Germinal center (tissue), 1 donor: ENCODE results near the gene PSMC2.

Experiments used
- DNase-seq: peaks from one replicate; pipeline ENCODE4 v3.0.0; 2012; ENCODE audit warnings: mixed read lengths, low spot score

The PSMC2 gene

DNA sequence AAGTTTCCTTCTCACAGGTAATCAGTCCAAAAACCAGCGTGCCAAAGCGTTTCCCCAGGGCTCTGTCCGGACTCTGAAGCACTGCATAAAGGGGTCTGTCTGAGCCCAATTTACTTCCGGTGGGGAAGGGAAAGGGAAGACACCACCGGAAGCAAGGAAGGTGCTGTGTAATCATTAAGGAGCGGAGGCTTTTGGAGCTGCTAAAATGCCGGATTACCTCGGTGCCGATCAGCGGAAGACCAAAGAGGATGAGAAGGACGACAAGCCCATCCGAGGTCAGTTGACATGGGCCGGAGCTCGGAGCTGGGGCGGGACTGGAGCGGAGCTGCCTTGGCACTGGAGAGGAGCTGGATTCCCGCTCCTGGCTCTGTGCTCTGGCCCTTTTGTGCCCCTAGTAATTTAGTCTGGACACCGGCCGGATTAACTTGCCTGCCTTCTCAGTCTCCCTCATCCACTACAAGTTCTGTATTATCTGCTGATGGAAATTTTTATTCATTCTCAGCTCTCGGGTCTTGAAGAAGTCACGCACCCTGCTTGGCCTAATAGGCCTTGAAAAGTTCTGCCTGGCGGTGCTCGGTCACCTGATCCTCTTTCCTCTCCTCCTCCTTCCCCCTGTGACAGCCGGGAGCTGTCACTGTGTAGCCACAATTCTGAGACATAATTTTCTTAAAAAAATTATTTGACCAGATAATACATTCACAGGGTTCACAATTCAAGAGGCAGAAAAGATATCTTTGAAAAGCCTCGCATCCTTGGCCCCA lies at the start of gene PSMC2:
PSMC2 (plus strand) TSS at position 137 of the 761 bp plus-strand sequence; CDS start at position 206, 69 bp downstream.
- peak; percentile 75 for DNase-seq

GRCh38 chr7:103297837-103298179 lies 49.6 kb upstream of the PSMC2 start:
- no peak for DNase-seq

DNA sequence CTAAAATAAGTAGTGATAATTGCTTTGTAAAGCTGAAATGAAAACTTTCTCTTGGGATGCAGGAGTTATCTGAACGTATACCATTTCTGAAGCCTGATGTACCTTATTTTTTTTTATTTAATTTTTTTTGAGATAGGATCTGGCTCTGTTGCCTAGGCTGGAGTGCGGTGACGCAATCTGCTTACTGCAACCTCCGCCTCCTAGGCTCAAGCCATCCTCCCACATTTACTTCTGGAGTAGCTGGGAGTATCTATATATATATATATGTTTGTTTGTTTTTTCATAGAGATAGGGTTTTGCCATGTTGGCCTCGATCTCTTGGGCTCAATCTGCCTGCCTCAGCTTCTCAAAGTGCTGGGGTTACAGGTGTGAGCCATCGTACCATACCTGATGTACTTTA lies 47.8 kb upstream of the PSMC2 start:
- DNase-seq = no peak

- no peak for DNase-seq
Observed at GRCh38 chr7:103301441-103301840, 46.0 kb upstream of the PSMC2 start.

DNA sequence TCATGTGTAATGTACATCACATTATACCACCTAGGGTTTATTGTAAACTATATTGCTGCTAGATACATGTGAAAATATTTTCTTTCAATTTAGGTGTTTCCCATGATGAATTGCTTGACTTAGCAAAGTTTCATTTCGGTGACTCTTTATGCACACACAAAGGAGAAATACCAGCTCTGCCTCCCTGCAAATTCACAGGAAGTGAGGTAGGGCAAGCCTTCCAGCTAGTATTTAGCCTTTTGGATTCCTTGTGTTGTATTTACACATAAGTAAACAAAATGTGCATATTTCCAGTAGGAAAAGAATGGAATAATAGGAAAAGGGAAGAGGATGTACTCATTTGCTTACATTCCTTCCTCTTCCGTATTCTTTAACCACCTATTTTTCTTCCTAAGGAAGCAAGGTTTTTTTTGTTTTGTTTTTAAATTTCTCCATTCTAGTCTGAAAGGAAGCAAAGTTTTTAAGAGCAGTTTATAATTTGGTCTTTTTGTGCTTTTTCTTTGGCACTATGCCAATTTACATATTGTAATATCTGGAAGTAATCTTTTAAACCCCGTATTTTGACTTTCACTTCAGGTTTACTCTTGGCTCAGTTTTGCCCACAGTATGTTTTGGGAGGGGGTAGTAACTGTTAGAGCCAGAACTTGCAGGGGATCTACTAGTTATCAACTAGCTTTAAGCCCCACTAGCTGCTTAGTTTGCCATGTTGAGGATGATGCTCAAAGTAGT lies 39.8 kb upstream of the PSMC2 start:
- no peak for DNase-seq

DNA sequence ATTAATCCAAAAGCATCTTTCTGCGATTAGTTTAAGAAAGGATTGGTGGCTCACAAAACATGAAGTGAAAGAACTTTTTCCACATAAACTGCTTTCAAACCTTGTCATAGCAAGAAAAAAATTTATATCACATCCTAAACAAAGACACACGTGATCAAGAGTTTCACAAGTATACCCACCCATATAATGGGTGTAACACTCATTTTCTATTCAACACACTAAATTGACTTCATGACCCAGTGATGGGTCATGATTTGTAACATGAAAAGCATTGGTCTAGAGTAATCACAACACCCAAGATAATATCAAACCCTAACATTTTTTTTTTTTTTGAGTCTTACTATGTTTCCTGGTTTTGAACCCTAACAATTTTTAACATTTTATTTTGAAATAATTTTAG lies 32.6 kb upstream of the PSMC2 start:
- no peak for DNase-seq

DNA sequence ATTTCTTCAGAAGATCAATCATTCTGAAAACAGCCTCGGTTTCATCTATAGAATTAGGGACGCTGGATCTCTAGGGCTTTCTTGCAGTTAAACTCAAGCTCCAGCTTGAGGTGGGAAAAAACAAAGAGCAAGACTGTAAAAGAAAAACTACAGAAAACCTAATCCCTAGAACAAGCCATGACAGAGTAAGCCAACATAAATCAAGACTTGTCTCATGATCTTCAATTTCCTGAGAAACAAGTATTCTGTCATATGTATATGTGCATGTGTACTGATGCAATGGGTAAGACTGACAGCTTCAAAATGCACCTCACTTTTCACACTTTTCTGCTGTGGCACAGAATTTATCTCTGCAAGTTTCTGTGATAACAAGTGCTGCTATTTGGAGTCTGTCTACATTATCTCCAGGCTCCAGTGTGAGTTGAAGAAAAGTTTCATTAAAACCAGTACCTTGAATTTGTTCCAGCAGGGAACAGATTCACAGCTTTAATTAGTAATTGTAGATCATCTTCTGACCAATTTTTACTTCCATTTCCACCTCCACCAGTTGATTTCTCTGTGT lies 31.0 kb upstream of the PSMC2 start:
- no peak for DNase-seq

- no peak for DNase-seq
Observed at GRCh38 chr7:103317009-103317408, 30.4 kb upstream of the PSMC2 start.

- DNase-seq = no peak
Observed at GRCh38 chr7:103325744-103326143, 21.7 kb upstream of the PSMC2 start.

GRCh38 chr7:103336761-103337160 lies 10.7 kb upstream of the PSMC2 start:
- DNase-seq = no peak

GRCh38 chr7:103338864-103339263 lies 8.6 kb upstream of the PSMC2 start:
- no peak for DNase-seq

- no peak for DNase-seq
Observed at GRCh38 chr7:103341466-103341865, 6.0 kb upstream of the PSMC2 start.

DNA sequence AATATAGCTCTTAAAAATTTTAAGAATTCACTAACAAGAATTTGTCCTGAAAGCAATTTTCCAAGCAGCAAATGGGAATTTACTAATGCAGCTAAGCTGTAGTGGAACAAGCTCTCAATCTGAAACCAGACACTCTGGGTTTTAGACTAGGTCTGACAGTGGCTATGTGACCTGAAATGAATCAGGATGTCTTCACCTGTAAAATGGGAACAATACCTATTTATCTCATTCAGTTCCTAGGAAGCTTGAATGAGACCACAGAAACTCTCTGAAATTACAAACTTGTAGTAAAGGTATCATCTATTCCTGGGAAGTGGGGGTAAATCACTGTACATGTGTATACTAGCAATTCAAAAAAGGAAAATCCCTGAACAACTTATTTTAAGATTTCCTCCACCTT lies 4.1 kb upstream of the PSMC2 start:
- no peak for DNase-seq

- peak; percentile 19 for DNase-seq
Observed at GRCh38 chr7:103343758-103344452, 3.5 kb upstream of the PSMC2 start.

- DNase-seq = peak; percentile 88
Observed at GRCh38 chr7:103344453-103345149, 2.8 kb upstream of the PSMC2 start, which contains the start of gene DNAJC2. TSS of gene DNAJC2 (minus strand) at chr7:103344767. CDS start at chr7:103344622, 145 bp downstream.

GRCh38 chr7:103346396-103346795 lies 1.0 kb upstream of the PSMC2 start:
- no peak for DNase-seq

DNA sequence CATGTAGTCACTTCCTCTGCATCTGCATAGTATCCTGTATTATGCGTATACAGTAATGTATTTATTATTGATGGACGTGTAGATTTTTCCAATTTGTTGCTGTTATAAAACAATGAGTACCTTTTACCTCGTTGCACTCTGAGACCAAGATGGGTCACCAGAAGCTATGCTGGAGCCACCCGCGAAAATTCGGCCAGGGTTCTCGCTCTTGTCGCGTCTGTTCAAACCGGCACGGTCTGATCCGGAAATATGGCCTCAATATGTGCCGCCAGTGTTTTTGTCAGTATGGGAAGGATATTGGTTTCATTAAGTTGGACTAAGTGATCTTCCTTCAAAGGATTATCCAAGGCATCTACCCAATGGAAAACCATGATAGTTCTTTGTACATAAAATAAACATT lies 1.0 kb downstream of the PSMC2 start:
- DNase-seq = no peak

DNA sequence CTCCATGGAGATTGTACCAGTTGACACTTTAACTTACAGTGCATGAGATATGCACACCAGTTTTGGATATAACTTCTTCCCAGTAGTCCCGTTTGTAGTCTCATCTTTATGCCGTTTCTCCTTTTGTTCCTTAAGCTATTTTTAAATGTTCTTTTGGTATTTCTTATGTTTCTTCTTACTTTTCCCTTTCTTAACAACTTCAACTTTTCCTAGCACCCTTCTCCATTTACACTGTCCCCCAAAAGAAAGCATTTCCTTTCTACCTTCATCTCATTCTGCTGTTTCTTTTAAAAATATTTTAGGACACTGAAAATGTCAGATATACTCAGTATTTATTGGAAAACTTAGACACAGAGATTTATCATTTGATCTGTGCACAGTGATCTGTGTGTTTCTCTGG lies 1.5 kb downstream of the PSMC2 start:
- DNase-seq = no peak

DNA sequence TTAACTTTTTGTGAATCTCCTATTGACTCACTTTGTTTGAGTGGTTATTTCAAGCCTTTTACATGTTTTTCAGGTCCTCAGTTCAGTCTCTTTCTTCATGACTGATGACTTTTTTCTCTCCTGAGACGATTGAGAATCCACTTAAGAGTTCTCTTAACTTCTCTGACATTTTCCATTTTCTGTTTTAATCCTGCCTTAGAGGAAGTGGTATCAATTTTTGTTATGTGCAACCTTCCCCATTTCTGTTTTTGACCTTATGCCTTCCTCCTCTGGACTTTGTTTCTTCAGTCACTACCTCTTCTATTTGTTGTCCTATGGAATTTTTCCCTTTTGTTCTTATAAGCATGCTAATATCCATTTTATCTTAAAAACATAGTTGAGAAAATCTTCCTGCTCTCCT lies 2.4 kb downstream of the PSMC2 start:
- DNase-seq = no peak

GRCh38 chr7:103369432-103369831 lies 22.0 kb downstream of the PSMC2 start:
- no peak for DNase-seq

- DNase-seq = no peak
Observed at GRCh38 chr7:103373866-103374643, 26.6 kb downstream of the PSMC2 start.
